GM21526 (cell line): ENCODE measurements around the gene PARG.
A peak's percentile ranks its signal among the peaks of the same experiment; 100 is the strongest.
"Not testable (repeated sequence)": the region's sequence is repeated elsewhere in the genome, so short reads cannot be mapped to it uniquely, and the experiment has no call there.

Source experiments
- ATAC-seq: cut with Tn5 transposase; IDR thresholded peaks from one replicate; pipeline ENCODE4 v1.9.1; 2021; ENCODE audit warnings: moderate library complexity; ENCODE audit not compliant: unreplicated experiment, low FRiP score

The PARG gene

DNA sequence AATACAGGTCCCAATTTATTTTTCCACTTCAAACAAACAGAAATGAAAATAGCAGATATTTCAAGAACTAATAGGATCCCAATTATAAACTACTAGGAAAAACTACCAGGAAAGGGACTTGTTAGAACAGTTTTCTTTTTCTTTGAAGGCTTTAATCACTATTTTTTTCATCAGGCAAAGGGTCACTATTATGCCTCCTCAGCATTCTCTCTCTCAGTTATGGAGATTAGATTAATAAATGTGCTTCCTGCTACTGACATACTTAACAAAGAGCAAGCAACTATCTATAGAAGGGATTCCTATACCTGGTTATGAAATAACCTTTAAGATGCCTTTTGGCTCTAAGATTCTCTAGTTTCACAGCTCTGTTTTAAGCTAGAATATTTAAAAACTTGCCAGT, 108.7 kb downstream of the PARG start:
- ATAC-seq, result no peak

DNA sequence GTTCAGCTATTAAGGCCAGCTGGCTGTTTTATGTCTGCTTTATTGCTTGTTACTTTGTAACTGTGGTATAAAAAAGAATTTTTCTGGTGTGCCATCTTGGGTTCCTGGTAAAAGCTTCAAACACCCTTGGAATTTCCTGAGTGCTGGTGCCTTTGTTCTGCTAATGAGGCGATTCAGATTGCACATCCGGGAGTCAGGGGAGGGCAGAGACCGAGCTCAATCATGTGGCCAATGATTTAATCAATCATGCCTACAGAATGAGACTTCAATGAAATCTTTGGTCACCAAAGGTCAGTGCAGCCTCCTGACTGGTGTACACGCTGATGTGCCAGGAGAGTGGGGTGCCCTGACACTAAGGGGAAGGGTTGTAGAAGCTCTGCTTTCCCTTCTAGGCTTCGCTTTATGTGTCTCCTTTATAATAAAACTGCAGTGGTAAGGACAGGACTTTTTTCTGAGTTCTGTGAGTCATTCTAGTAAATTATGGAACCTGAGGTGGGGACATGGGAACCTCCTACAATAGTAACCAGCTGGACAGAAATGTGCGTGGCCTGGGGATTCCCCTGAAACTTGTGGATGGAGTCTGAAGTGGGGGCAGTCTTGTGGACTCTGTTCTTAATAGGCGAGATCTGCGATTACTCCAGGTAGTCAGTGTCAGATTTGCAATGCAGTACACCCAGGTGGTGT, 110.3 kb downstream of the PARG start:
- ATAC-seq, result no peak

DNA sequence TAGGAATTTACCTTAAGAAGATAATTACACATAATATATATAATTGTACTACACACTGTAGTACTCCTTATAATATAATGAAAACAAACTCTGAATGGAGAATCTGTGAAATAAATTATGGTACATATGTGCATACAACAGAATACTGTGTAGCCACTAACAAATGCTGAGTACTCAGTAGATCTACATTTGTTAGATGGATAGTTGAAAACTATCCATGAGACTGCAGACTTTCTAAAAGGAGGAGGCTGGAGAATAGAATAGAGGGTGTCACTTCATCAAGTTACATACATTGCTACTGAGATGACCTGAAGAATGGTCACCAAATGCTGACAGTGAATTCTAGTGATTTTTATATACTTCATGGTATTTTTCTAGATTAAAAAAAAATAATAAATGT, 111.0 kb downstream of the PARG start:
- ATAC-seq, result no peak

DNA sequence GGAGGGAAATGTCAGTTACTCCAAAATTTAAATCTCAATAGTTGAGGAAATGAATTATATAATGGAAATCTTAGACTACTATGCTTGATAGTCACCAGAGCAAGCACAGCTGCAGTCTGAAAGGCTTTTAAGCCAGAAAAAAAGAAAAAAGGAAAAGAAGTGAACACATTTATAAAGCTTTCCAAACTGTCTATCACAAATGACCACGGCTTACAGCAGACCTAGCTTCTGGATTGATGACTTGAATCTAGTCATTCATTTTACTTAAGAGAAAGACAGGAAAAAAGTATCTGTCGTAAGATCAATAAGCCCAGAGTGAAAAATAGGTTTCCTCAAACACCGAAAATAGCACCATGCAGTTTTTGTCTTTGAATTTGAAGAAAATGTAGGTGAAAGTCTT, 111.8 kb downstream of the PARG start:
- ATAC-seq, result no peak

DNA sequence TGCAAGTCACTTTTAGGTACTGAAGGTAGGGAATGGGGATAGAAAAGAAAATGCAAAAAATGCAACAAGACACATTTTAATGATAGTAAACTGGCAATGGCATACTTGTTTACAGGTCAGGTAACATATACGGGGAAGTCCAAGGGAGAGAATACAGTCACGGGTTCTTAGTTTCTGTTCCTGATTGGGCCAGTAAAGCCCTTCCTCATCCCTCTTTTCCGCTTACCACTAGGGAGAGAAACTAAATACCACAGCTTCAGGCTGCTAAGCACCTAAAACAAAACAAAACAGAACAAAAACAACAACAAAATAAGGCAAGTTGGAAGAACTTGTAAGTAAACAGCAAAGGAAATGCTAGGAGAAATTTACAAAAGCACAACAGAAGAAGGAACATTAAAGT, 114.5 kb downstream of the PARG start:
- ATAC-seq, result peak; percentile 60

DNA sequence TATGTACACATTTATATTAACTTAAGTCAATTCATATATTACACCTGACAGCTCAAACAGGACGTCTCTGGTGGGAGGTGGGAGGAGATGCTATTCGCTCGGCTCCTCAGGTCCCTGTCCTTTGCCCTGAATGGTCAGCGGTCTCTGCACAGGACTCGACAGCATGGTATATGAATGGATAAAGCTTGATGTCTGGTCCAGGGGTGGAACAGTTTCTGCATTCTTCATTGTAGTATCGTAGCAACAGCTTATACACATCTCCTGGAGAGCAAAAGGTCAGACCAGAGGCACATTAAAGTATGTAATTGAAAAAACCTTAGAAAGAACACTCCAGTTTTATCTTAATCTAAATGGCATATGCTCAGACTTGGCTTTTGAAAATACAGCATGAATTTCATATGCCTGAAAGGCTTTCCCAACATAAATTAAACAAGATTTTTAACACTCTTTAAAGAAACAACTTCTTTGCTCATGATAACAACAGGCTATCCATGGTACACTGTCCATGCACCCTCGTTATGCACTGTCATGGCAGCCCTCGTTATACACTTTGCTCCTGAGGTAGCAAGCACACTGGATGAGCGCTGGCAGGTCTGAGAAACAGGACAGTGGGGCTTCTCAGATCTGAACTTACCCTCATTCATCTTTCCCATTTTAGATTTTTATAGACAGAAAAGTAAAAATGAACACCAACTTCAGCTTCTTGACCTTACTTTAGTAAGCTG, 122.4 kb downstream of the PARG start:
- no peak for ATAC-seq

DNA sequence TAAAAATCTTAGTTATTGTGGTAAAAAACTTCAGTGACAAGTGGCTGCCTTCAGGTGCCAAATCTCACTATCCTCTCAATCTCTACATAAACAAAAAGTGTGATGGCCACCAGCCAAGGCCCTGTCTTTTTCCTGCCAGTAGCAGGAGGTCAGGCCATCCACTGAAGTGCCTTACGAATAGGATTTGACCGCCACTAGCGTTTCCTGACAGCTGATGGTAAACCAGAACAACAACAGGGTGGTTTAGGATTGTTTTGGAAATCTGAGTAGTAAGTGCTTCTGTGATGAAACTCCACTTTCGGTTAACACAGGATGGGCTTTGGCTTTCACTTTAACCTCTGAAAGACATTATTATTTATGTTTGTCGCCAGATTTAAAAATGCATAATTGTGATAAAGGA, 124.0 kb downstream of the PARG start:
- no peak for ATAC-seq

DNA sequence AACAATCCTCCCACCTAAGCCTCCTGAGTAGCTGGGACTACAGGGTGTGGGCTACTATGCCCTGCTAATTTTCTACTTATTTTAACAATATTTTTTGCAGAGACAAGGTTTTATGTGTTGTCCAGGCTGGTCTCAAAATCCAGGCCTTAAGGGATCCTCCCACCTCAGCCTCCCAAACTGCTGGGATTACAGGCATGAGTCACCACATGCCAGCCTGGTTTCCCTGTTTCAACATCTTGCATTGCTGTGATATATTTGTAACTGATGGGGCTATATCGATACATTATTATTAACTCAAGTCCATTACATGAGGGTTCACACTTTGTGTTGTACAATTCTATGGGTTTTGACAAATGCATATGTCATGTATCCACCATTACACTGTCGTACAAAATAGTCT, 137.8 kb downstream of the PARG start:
- ATAC-seq, result no peak

DNA sequence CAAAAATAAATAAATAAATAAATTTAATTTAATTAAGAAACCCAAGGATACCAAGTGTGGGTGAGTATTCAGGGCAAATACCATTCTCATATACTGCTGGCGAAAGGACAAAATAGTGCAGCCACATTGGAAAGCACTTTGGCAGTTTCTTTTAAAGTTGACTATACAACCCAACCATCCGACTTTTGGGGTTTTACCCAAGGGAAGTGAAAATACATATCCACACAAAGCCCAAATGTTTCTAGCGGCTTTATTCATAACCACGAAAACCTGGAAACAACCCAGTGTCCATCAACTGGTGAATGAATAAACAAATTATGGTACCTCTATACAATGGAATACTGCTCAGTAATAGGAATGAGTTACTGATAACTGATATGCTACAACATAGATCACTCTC, 143.6 kb downstream of the PARG start:
- ATAC-seq, result no peak

DNA sequence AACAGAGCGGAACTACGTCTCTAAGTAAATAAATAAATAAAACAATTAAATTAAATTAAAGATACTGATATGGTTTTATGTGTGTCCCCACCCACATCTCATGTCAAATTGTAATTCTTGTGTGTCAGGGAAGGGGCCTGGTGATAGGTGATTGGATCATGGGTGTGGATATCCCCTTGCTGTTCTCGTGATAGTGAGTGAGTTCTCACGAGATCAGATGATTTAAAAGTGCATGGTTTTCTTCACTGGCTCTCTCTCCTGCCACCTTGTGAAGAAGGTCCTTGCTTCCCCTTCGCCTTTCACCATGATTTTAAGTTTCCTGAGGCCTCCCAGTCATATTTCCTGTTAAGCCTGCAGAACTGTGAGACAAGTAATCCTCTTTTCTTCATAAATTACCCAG, 150.7 kb downstream of the PARG start:
- ATAC-seq, result no peak

DNA sequence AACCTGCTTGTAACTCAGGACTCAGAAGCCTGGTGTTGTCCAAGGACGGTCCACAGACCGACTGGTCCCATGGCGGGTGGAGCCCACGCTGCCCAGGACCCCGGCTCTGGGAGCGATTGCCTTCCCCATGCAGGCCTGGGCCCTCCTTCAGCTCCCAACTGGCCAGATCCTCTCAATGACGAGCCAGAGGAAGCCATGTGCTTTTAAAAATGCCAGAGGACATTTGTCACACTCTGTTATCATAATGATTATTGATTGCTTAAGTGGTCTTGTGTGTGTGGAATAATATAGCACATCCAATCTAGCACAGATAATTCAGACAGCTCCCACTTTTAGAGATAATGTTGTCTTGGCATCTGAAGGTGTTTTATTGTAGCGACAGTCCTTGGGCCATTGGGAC, 157.1 kb downstream of the PARG start:
- ATAC-seq, result no peak

DNA sequence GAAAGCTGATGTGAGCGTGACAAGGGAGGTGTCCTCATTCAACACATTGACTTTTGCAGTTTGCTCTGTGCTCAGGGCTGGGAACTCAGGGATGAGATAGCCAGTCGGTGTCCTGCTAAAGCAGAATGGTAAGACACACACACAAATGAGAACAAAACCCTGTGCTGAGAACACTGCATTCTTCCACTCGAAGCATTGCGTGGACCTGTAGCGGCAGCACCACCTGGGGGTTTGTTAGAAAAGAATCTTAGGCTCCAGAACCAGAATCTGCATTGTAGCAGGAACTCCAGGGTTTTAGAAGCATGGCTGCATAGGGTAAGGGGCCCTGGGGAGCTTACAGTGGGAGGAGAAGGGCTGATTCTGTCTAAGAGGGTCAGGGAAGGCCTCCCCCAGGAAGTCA, 158.2 kb downstream of the PARG start:
- no peak for ATAC-seq

DNA sequence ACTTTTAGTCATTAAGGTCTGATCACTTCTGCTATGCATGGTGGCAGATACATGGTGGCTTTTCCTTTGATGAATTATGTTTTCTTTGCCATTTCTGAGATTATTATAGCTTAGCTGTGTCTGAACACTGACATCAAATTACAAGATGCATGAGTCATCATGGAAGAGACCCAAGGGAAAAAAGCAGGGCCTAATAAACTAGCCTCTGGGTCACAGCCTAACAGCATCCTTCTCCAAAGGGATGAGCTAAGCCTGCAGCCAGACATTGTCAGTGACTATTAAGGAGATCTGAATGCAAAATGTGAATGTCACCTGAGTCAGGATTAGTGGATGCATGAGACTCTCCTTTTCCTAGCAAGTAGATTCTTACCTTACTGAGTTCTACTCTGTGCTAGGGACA, 160.6 kb downstream of the PARG start:
- no peak for ATAC-seq

DNA sequence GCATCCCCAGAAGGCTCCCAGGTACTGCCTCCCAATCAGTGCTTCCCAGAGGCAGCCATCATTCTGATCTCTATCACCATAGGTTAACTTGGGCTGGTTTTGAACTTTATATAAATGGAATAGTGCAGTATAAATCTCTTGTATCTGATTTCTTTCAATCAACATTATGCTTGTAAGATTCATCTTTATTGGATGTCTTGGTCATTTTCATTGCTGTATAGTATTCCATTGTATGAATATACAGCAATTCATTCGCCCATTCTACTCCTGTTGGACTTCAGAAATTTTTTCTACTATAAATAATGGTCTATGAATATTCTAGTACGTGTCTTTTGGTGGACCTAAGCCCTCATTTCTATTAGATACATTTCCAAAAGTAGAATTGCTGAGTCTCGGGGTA, 163.6 kb downstream of the PARG start:
- ATAC-seq, result no peak

DNA sequence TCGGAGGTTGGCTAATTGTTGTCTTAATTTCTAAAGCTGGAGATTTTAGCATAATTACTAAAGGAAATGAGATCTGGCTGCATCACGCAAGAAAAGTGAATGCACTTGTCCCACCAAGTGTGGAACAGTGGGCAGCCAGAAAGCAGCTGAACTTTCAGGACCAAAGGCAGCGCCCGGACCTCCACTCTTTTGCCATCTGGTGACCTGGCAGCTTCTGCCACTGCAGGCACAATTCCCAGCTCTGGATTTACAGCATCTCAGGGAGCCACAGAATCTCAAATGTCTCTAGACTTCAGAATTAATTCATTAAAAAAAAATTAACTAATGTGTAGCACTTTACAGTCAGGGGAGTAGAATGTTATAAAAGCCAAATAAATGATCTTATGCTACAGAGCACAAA, 165.0 kb downstream of the PARG start:
- ATAC-seq, result no peak

DNA sequence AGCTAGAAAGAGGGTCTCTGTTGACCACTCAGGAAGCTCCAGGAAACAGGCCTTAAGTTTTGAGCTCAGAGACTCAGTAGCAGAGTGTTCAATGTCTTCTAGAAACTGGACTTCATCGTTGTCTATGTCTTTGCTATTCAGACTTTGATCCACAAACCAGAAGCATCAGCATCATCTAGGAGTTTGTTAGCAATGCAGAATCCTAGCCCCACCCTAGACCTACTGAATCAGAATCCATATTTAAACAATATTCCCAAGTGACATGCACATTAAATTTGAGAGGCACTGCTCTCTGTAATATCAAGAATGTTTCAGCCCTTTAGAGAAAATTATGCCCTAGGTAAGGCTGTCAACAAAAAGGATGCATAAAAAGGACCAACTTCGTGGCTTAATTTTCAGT, 166.8 kb downstream of the PARG start:
- no peak for ATAC-seq

DNA sequence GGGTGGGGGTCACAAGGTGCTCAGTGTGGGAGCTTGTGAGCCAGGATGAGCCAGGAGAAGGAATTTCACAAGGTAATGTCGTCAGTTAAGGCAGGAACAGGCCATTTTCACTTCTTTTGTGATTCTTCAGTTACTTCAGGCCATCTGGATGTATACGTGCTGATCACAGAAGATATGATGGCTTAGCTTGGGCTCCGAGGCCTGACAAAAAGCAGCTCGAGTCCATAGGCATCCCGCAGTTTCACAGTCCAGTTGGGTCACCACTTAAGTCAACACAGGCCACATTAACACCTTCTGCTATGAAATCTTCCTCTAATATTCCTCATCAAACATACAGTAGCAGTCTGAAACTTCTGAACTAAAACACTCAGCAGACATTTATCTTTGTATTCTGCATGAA, 168.9 kb downstream of the PARG start:
- not testable (repeated sequence) for ATAC-seq

DNA sequence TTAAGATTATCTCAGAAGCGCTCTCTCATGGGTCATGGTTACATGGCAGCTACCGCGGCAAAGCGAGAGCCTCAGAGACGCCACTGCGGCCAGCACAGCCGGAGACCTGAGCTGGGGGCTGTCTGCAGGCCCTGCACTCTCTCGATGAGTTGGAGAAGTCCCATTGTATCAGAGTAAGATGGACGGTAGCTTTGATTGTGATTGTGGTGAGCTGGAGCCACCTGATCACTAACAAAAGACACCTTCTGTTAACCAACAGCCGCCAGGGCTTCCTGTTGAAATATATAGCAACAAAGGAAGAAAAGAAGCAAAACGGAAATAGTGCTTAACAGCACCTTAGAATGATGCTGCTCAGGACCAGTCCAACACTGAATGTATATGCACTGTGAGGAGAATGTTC, 170.8 kb downstream of the PARG start:
- not testable (repeated sequence) for ATAC-seq

DNA sequence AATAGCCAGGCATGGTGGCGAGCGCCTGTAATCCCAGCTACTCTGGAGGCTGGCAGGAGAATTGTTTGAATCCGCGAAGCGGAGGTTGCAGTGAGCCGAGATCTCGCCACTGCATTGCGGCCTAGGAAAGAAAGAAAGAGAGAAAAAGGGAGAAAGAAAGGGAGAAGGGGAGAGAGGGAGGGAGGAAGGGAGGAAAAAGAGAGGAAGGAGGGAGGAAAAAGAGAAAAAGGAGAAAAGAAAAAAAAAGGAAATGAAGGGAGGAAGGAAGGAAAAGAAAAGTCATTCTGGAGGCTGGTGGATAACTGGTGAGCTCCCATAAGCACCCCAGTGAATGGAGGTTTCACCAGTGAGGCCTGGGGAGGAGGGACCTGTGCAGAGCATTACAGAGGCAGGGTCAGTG, 172.1 kb downstream of the PARG start:
- ATAC-seq, result no peak

DNA sequence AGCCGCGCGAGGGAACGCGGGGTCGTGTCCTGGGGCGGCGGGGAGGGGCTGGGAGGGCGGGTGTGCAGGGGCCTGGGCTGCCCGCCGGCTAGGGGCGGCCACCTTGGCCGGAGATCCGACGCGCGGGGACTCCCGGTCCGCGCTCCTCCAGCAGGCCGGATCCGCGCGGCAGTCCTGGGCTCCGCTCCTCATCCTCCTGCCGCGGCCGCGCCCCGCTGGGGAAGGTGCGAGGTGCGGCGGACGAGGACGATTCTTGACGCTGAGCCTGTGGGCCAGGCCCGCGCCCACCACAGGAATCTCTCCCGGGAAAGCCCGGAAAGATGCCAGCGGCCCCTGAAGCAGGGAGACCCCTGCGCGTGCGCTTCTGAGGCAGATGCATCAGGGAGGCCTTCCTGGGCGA, 173.1 kb downstream of the PARG start:
- ATAC-seq, result no peak

DNA sequence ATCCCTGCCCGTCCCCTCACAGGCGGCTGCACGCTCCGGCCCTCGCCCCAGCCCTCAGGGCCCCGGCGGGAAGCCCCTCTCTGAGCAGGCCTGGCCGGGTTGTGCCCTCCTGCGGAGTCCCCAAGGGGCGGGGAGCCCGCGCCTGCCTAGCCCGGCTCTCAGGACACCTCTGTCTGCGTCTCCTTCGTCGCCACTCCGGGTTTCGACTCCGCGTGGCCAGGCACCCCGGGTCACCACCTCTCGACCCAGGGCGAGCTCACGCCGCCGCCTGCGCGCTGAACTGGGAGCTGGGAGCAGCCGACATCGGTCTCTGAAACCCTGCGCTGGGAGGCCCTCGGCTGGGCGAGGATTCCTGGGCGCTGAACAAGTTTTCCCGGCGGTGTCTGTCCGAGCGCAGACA, 173.5 kb downstream of the PARG start:
- ATAC-seq, result no peak
